GM06990 (cell line): ENCODE data around the gene WDR81.
A peak's percentile ranks its signal among the peaks of the same experiment; 100 is the strongest.

Experiments used
- DNase-seq: peaks from one replicate; pipeline ENCODE4 v3.0.0-alpha.2; 2011; ENCODE audit not compliant: insufficient read length; ENCODE audit errors: extremely low read depth
- H3K27me3 ChIP-seq: replicated peaks from 2 replicates; pipeline ENCODE4 v1.6.0; 2011; ENCODE audit warnings: low read length; ENCODE audit not compliant: control insufficient read depth, insufficient read depth
- H3K36me3 ChIP-seq: 2 replicates; pipeline ENCODE4 v1.5.1; 2011; ENCODE audit warnings: low read length; ENCODE audit not compliant: control insufficient read depth, insufficient read depth
- H3K4me3 ChIP-seq: replicated peaks from 2 replicates; pipeline ENCODE4 v1.5.1; 2011; ENCODE audit warnings: low read depth, mild to moderate bottlenecking, control low read depth, low read length
- CTCF ChIP-seq: IDR thresholded peaks from 2 replicates; pipeline ENCODE4 v1.5.1; 2011; ENCODE audit warnings: low read length, control low read depth, mild to moderate bottlenecking, inconsistent platforms; ENCODE audit not compliant: insufficient read depth, poor library complexity, severe bottlenecking

WDR81 gene

GRCh38 chr17:1776857-1777256 lies 52.4 kb downstream of the WDR81 start:
- H3K36me3 ChIP-seq: peaks cover 1% of the 10 kb centered on the region

GRCh38 chr17:1779571-1780131 lies 55.1 kb downstream of the WDR81 start:
- Histone ChIP-seq H3K36me3 (peaks cover 5% of the 10 kb centered on the region), H3K4me3 (no peak overlapping the region), H3K27me3 (no peaks in the 10 kb centered on the region)
- no peak for TF ChIP-seq CTCF
- no peak for DNase-seq

More at GRCh38 chr17:1776857-1777256, 52.4 kb downstream of the WDR81 start:
- no peaks in the 10 kb centered on the region for H3K27me3 ChIP-seq
- H3K4me3 ChIP-seq: no peak overlapping the region
- TF ChIP-seq CTCF: no peak
- DNase-seq: no peak

GRCh38 chr17:1782171-1782567 lies 57.7 kb downstream of the WDR81 start:
- no peaks in the 10 kb centered on the region for H3K27me3 ChIP-seq
- no peak for DNase-seq
- no peak for TF ChIP-seq CTCF
- H3K36me3 ChIP-seq: peaks cover 5% of the 10 kb centered on the region
- H3K4me3 ChIP-seq: no peak overlapping the region

GRCh38 chr17:1783271-1783670 lies 58.8 kb downstream of the WDR81 start:
- TF ChIP-seq CTCF: no peak
- H3K36me3 ChIP-seq: peaks cover 7% of the 10 kb centered on the region
- H3K27me3 ChIP-seq: no peaks in the 10 kb centered on the region
- no peak for DNase-seq
- H3K4me3 ChIP-seq: no peak overlapping the region

- H3K36me3 ChIP-seq: peaks cover 7% of the 10 kb centered on the region
- H3K27me3 ChIP-seq: no peaks in the 10 kb centered on the region
- no peak overlapping the region for H3K4me3 ChIP-seq
- TF ChIP-seq CTCF: peak; percentile 52
- DNase-seq: no peak
Measured at GRCh38 chr17:1783834-1784611, 59.5 kb downstream of the WDR81 start.
